Neural progenitor cell (in vitro differentiated cells): ENCODE measurements around the gene PRLHR. TPM values are rescaled to one million over a fixed set of nuclear protein-coding genes. Genes with fewer than 3 reads are reported as not detected.

Experiments used
- DNase-seq: peaks from one replicate; pipeline ENCODE4 v3.0.0-alpha.2; 2016; ENCODE audit warnings: low spot score
- H2AFZ ChIP-seq: fragments of 200-600 bp; sonication (generic); replicated peaks from 2 replicates; pipeline ENCODE4 v1.6.1; 2016; ENCODE audit warnings: antibody characterized with exemption
- H3F3A ChIP-seq: fragments of 200-600 bp; sonication (generic); 2 replicates; pipeline ENCODE4 v1.6.1; 2016; ENCODE audit warnings: antibody characterized with exemption, low read depth
- H3K27ac ChIP-seq: fragments of 200-600 bp; sonication (generic); 2 replicates; pipeline ENCODE4 v1.5.1; 2016; ENCODE audit warnings: mild to moderate bottlenecking
- H3K27me3 ChIP-seq: fragments of 200-600 bp; sonication (generic); 2 replicates; pipeline ENCODE4 v1.6.1; 2016; ENCODE audit warnings: mild to moderate bottlenecking, moderate library complexity
- H3K36me3 ChIP-seq: fragments of 200-600 bp; sonication (generic); 2 replicates; pipeline ENCODE4 v1.5.1; 2016
- H3K4me1 ChIP-seq: fragments of 200-600 bp; sonication (generic); 2 replicates; pipeline ENCODE4 v1.6.1; 2016; ENCODE audit warnings: mixed run types
- H3K4me2 ChIP-seq: fragments of 200-600 bp; sonication (generic); 2 replicates; pipeline ENCODE4 v1.6.1; 2016
- H3K4me3 ChIP-seq: fragments of 200-600 bp; sonication (generic); 2 replicates; pipeline ENCODE4 v1.5.1; 2016
- H3K79me2 ChIP-seq: fragments of 200-600 bp; sonication (generic); 2 replicates; pipeline ENCODE4 v1.6.1; 2016; ENCODE audit warnings: low read depth
- H3K9ac ChIP-seq: fragments of 200-600 bp; sonication (generic); 2 replicates; pipeline ENCODE4 v1.6.1; 2016
- H3K9me3 ChIP-seq: fragments of 200-600 bp; sonication (generic); 2 replicates; pipeline ENCODE4 v1.5.1; 2016; ENCODE audit warnings: low read depth
- H4K20me1 ChIP-seq: fragments of 200-600 bp; sonication (generic); 2 replicates; pipeline ENCODE4 v1.6.1; 2016; ENCODE audit warnings: low read depth
- H3K27ac Mint-ChIP-seq: 3 replicates; pipeline ENCODE4 v1.8.0; 2021; ENCODE audit warnings: mixed read lengths
- H3K27me3 Mint-ChIP-seq: 2 replicates; pipeline ENCODE4 v1.8.0; 2022; ENCODE audit warnings: low read depth, mild to moderate bottlenecking, inconsistent platforms, moderate library complexity, mixed read lengths; ENCODE audit not compliant: insufficient read depth
- H3K36me3 Mint-ChIP-seq: 3 replicates; pipeline ENCODE4 v1.8.0; 2021; ENCODE audit warnings: mixed read lengths
- H3K4me1 Mint-ChIP-seq: 3 replicates; pipeline ENCODE4 v1.8.0; 2021; ENCODE audit warnings: mixed read lengths
- H3K4me3 Mint-ChIP-seq: 3 replicates; pipeline ENCODE4 v1.8.0; 2021; ENCODE audit warnings: mild to moderate bottlenecking, moderate library complexity, mixed read lengths
- H3K9me3 Mint-ChIP-seq: 3 replicates; pipeline ENCODE4 v1.8.0; 2020; ENCODE audit warnings: mixed read lengths
- EZH2 ChIP-seq: fragments of 200-600 bp; sonication (generic); IDR thresholded peaks from 2 replicates; pipeline ENCODE4 v1.6.1; 2017; ENCODE audit warnings: antibody characterized with exemption, mild to moderate bottlenecking, moderate library complexity
- EZH2phosphoT487 ChIP-seq: fragments of 200-600 bp; sonication (generic); IDR thresholded peaks from 2 replicates; pipeline ENCODE4 v1.6.1; 2017; ENCODE audit warnings: antibody characterized with exemption
- total RNA-seq: library from RNA; depleted of rRNA; stranded (reverse); fragments of >200 nt; gene quantifications from 2 replicates; pipeline ENCODE4 v1.2.3, GENCODE V29; 2015; ENCODE audit warnings: low replicate concordance
- TF ChIP-seq, protein P1 (sequence below): fragments of 200-600 bp; sonication (generic); IDR thresholded peaks from 2 replicates; pipeline ENCODE4 v1.5.1; 2017; ENCODE audit warnings: antibody characterized with exemption, mild to moderate bottlenecking

Gene PRLHR
- total RNA-seq, 1 donor from 2014 or later = not detected

- Histone ChIP-seq H3F3A (no peaks in the 10 kb centered on the region), H3K27ac (no peak overlapping the region), H3K36me3 (no peaks in the 10 kb centered on the region), H4K20me1 (no peaks in the 10 kb centered on the region), H3K4me2 (no peak overlapping the region), H3K9me3 (no peaks in the 10 kb centered on the region), H3K9ac (no peak overlapping the region), H3K4me1 (no peaks in the 10 kb centered on the region), H3K79me2 (no peaks in the 10 kb centered on the region), H3K4me3 (no peak overlapping the region), H2AFZ (no peak overlapping the region), H3K27me3 (no peaks in the 10 kb centered on the region)
- no peak for DNase-seq
- TF ChIP-seq, protein P1, sequence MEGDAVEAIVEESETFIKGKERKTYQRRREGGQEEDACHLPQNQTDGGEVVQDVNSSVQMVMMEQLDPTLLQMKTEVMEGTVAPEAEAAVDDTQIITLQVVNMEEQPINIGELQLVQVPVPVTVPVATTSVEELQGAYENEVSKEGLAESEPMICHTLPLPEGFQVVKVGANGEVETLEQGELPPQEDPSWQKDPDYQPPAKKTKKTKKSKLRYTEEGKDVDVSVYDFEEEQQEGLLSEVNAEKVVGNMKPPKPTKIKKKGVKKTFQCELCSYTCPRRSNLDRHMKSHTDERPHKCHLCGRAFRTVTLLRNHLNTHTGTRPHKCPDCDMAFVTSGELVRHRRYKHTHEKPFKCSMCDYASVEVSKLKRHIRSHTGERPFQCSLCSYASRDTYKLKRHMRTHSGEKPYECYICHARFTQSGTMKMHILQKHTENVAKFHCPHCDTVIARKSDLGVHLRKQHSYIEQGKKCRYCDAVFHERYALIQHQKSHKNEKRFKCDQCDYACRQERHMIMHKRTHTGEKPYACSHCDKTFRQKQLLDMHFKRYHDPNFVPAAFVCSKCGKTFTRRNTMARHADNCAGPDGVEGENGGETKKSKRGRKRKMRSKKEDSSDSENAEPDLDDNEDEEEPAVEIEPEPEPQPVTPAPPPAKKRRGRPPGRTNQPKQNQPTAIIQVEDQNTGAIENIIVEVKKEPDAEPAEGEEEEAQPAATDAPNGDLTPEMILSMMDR = no peak
- TF ChIP-seq EZH2 (no peak), EZH2phosphoT487 (no peak)
- no peaks in the 10 kb centered on the region for H3K9me3 Mint-ChIP-seq
- H3K4me3 Mint-ChIP-seq = no peak overlapping the region
- no peak overlapping the region for H3K27ac Mint-ChIP-seq
- no peaks in the 10 kb centered on the region for H3K27me3 Mint-ChIP-seq
- H3K4me1 Mint-ChIP-seq = no peaks in the 10 kb centered on the region
- no peaks in the 10 kb centered on the region for H3K36me3 Mint-ChIP-seq
Measured at GRCh38 chr10:118605694-118606093, 10.2 kb upstream of the PRLHR start.

DNA sequence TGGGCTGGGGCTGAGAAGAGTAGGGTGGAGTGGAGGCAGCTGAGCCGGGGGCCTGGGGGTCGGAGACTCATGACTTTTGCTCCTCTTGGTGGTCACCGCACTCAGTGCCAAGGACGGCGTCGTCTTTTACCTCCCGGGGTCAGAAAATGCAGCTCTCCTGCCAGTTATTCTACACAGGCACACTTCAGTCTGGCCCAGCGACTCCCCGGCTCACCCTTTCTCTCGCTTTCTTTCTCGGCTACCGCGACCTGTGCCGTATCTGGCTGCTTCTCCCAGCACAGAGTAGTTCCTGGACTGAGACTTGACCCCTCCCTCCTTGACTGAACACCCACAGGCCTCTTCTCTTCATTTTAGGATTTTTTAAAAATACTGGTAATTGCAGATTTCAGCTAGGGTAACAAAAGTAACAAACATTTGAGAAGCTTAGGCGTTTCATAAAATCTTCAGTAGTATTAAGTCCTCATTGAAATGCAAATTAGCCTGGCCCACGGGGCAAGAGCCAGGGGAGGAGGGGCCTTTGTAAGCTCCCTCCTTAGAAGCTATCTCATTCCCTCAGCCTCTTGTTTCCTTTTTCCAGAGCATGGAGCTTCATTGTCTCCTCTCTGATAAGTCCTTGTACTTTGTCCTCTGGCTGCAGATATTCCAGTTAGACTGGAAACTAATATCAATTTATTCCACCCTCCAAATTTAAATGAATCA is 1.1 kb upstream of the PRLHR start:
- Histone ChIP-seq H2AFZ (no peak overlapping the region), H3K9me3 (no peaks in the 10 kb centered on the region), H3F3A (peaks cover 18% of the 10 kb centered on the region), H3K4me2 (peak overlapping the region; percentile 90), H3K79me2 (no peaks in the 10 kb centered on the region), H3K4me3 (peak overlapping the region; percentile 51), H3K27me3 (peaks cover 45% of the 10 kb centered on the region), H4K20me1 (peaks cover 20% of the 10 kb centered on the region), H3K4me1 (peaks cover 19% of the 10 kb centered on the region), H3K27ac (no peak overlapping the region), H3K9ac (no peak overlapping the region), H3K36me3 (no peaks in the 10 kb centered on the region)
- Mint-ChIP-seq H3K36me3 (no peaks in the 10 kb centered on the region), H3K27ac (no peak overlapping the region), H3K4me1 (peaks cover 21% of the 10 kb centered on the region), H3K27me3 (peaks cover 55% of the 10 kb centered on the region), H3K4me3 (peak overlapping the region; percentile 82), H3K9me3 (peaks cover 6% of the 10 kb centered on the region)
- peak; percentile 81 for DNase-seq
- TF ChIP-seq EZH2 (no peak), EZH2phosphoT487 (no peak)
- TF ChIP-seq, protein P1 = no peak

DNA sequence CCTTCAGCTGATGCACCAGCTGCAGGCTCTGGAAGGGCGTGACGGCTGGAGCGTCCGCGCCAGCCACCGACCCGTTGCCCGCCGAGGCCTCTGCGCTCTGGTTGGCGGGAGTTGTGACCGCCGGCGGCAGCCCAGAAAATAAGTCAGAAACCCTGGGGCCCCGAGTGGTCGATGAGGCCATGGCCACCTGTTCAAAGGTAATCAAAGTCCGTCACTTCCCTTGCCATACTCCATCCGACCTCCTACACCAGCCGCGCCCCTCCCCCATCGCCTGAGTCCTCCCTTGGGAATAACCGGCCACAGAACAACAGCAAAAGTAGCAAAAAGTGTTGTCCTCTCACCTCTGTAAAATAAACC is 406 bp downstream of the PRLHR start:
- no peak for DNase-seq
- Histone ChIP-seq H3K36me3 (no peaks in the 10 kb centered on the region), H3F3A (peaks cover 18% of the 10 kb centered on the region), H3K79me2 (no peaks in the 10 kb centered on the region), H2AFZ (no peak overlapping the region), H3K4me1 (peaks cover 19% of the 10 kb centered on the region), H3K9me3 (no peaks in the 10 kb centered on the region), H3K4me3 (peak overlapping the region; percentile 51), H3K27ac (no peak overlapping the region), H3K27me3 (peaks cover 56% of the 10 kb centered on the region), H4K20me1 (peaks cover 20% of the 10 kb centered on the region), H3K4me2 (peak overlapping the region; percentile 90), H3K9ac (no peak overlapping the region)
- H3K9me3 Mint-ChIP-seq = peaks cover 6% of the 10 kb centered on the region
- no peaks in the 10 kb centered on the region for H3K36me3 Mint-ChIP-seq
- H3K27ac Mint-ChIP-seq = no peak overlapping the region
- H3K4me1 Mint-ChIP-seq = peaks cover 21% of the 10 kb centered on the region
- peak overlapping the region; percentile 82 for H3K4me3 Mint-ChIP-seq
- no peak for TF ChIP-seq EZH2phosphoT487
- TF ChIP-seq, protein P1 = no peak
- TF ChIP-seq EZH2 = no peak
- peaks cover 57% of the 10 kb centered on the region for H3K27me3 Mint-ChIP-seq
